Ovary (tissue), 9 donors: ENCODE results near the gene IVL. TPM values are rescaled to one million over a fixed set of nuclear protein-coding genes. Genes with fewer than 3 reads are reported as not detected.

Experiments used
- DNase-seq, 5 donors: peaks; one replicate each; pipeline ENCODE4 v3.0.0-alpha.2; 2019 to 2020
- H3K27ac ChIP-seq, 2 donors: fragments of 200-600 bp; one replicate each; pipeline versions ENCODE4 v1.5.1 to v1.8.0; 2019 to 2022
- H3K27me3 ChIP-seq: fragments of 200-600 bp; one replicate; pipeline ENCODE4 v1.8.0; 2022
- H3K36me3 ChIP-seq: fragments of 200-600 bp; sonication (generic); one replicate; pipeline ENCODE4 v1.5.1; 2019
- H3K4me1 ChIP-seq: one replicate; pipeline ENCODE4 v1.8.1; 2013; ENCODE audit warnings: mild to moderate bottlenecking, moderate library complexity; ENCODE audit not compliant: insufficient read depth
- H3K4me3 ChIP-seq: fragments of 200-600 bp; sonication (generic); one replicate; pipeline ENCODE4 v1.5.1; 2017
- H3K9me3 ChIP-seq, 2 donors: fragments of 200-600 bp in 1 of 2; sonication (generic) in 1 of 2; one replicate each; pipeline versions ENCODE4 v1.5.1 to v1.8.1; 2013 to 2019; ENCODE audit warnings: mild to moderate bottlenecking in 1 of 2, moderate library complexity in 1 of 2
- EP300 ChIP-seq: sonication (generic); formaldehyde crosslinking; IDR thresholded peaks from one replicate; pipeline ENCODE4 v1.6.1; 2017; ENCODE audit warnings: antibody characterized with exemption
- POLR2A ChIP-seq: fragments of 450-650 bp; IDR thresholded peaks from one replicate; pipeline ENCODE4 v1.6.1; 2017; ENCODE audit warnings: antibody characterized with exemption, mild to moderate bottlenecking, moderate library complexity
- WGBS, 3 donors: extraction: QIAGEN DNeasy Blood & Tissue Kit in 1 of 3; methylation state at CpG; one replicate each; pipeline versions ENCODE4 v1.1.5 to v1.1.7; 2013 to 2017; 5-methylcytosine and 5-hydroxymethylcytosine counted together
- intact Hi-C, 4 donors: fragments of 100-400 bp; cut with DNase I; formaldehyde crosslinking; loops; one replicate each; pipeline versions ENCODE4 v1.11.0 to v1.15.1; 2022 to 2023
- polyA plus RNA-seq, 2 donors: library from polyadenylated mRNA; stranded (reverse); fragments of 200-250 nt in 1 of 2; fragments of 350-450 nt in 1 of 2; fragmentation: Illumina TruSeq in 1 of 2; extraction: RNeasy Lipid Tissue Mini Kit (QIAGEN cat#74804) in 1 of 2; gene quantifications; one replicate each; pipeline ENCODE4 v1.2.3, GENCODE V29; 2013 to 2014
- total RNA-seq, 7 donors: library from RNA; depleted of rRNA in 2 of 7; stranded (reverse); fragments of >200 nt in 2 of 7; fragmentation: NEBNext Ultra II Directional in 3 of 7; extraction: Animal tissue kit (Norgen Biotek cat#: 25700) in 3 of 7; gene quantifications; one replicate each; pipeline versions ENCODE4 v1.1.0 to v1.2.4, GENCODE V29; 2016 to 2023
- TF ChIP-seq, protein P1 (sequence below), 3 donors: fragments of 450-650 bp in 2 of 3; fragments of 200-600 bp in 1 of 3; IDR thresholded peaks; one replicate each; pipeline versions ENCODE4 v1.5.1 to v1.8.0; 2016 to 2022; ENCODE audit warnings: antibody characterized with exemption in 3 of 3, mild to moderate bottlenecking in 1 of 3
- donor health status: DM: no; HTN: no; CAD: no; lungs with moderate emphysema.
- donor health status: DM: no; HTN: no; CAD: no.
- donor health status: Bipolar disorder and iron deficiency.
- donor health status: DM: yes; HTN: yes; CAD: no.
- donor health status: DM: no; HTN: no; CAD: no.
- donor health status: DM: yes; HTN: yes; CAD: no.

The IVL gene
- total and polyA plus RNA-seq, 9 donors = not detected

DNA sequence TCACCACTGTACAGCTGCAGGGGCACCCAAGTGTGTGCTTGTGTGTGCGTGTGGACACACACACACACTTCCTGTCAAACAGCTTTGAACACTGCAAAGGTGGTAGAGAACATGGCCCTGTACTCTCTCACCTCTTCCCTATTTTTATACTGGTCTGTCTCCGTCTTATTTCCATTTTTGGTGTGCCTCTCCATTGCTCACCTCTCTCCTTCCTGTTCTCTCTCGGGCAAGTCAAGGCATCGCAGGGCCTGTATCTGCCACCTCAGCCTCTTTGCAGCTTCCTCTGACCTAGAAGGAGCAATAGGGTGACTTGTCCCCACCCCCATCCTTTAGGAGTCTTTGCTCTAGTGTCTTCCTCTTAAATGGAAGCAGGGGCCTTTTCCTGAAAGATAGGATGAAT is 28.0 kb upstream of the IVL start:
- TF ChIP-seq POLR2A (no peak), EP300 (no peak)
- TF ChIP-seq, protein P1, sequence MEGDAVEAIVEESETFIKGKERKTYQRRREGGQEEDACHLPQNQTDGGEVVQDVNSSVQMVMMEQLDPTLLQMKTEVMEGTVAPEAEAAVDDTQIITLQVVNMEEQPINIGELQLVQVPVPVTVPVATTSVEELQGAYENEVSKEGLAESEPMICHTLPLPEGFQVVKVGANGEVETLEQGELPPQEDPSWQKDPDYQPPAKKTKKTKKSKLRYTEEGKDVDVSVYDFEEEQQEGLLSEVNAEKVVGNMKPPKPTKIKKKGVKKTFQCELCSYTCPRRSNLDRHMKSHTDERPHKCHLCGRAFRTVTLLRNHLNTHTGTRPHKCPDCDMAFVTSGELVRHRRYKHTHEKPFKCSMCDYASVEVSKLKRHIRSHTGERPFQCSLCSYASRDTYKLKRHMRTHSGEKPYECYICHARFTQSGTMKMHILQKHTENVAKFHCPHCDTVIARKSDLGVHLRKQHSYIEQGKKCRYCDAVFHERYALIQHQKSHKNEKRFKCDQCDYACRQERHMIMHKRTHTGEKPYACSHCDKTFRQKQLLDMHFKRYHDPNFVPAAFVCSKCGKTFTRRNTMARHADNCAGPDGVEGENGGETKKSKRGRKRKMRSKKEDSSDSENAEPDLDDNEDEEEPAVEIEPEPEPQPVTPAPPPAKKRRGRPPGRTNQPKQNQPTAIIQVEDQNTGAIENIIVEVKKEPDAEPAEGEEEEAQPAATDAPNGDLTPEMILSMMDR (IDR thresholded peaks at IDR 0.05) = no peak
- no peak overlapping the region for H3K27ac ChIP-seq
- H3K36me3 ChIP-seq = no peaks in the 10 kb centered on the region
- H3K4me1 ChIP-seq = peaks cover 4% of the 10 kb centered on the region
- no peaks in the 10 kb centered on the region for H3K9me3 ChIP-seq
- intact Hi-C loops = no loop called here
- no peaks in the 10 kb centered on the region for H3K27me3 ChIP-seq
- no peak for DNase-seq
- 93 to 94% (median 94%) methylated on average over 4 of the region's 4 CpGs for WGBS, 3 donors
- no peak overlapping the region for H3K4me3 ChIP-seq

DNA sequence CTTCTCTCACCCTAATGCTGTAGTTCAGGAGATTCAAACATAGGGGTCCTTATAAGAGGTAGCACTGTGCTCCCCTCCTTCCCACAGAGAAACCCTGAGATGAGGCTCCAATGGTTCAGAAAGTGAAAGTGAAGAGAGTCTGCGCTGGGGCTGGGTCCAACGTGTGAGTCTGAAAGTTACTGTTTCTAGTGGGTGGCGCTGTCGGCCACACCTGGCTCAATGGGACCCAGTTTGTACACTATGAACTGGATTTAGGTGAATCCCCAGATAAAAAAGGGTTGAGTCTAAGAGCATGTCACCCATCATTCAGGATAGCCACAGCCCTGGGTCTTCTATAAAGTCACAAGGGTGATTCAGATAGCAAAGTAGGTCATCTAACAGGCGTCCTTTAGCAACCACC is 27.4 kb upstream of the IVL start:
- TF ChIP-seq, protein P1 (IDR thresholded peaks at IDR 0.05) = no peak
- no peak for TF ChIP-seq POLR2A
- TF ChIP-seq EP300 = no peak
- no peak overlapping the region for H3K4me3 ChIP-seq
- H3K9me3 ChIP-seq = no peaks in the 10 kb centered on the region
- 80 to 86% (median 82%) methylated on average over 5 of the region's 5 CpGs for WGBS, 3 donors
- intact Hi-C loops = no loop called here
- H3K4me1 ChIP-seq = peaks cover 6% of the 10 kb centered on the region
- no peaks in the 10 kb centered on the region for H3K36me3 ChIP-seq
- H3K27me3 ChIP-seq = no peaks in the 10 kb centered on the region
- DNase-seq = no peak
- H3K27ac ChIP-seq = no peak overlapping the region

DNA sequence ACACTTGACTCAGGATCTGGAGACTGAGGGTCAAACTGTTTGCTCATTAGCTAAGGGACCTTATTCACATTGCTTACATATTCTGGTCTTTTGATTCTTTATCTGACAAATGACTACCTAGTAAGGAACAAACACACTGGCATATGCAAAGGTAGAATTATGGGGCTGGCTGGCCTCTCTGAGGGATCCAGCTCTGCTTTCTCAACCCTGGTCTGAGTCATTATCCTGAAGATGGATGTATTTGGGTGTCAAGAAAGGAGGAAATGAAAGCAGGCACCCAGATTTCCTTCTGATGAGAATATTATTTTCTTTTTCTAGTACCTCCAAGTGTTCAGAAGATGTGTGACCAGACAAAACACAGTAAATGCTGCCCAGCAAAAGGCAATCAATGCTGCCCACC is 24.3 kb upstream of the IVL start:
- Histone ChIP-seq H3K9me3 (no peaks in the 10 kb centered on the region), H3K4me3 (no peak overlapping the region), H3K4me1 (peaks cover 8% of the 10 kb centered on the region), H3K27me3 (no peaks in the 10 kb centered on the region), H3K27ac (no peak overlapping the region), H3K36me3 (no peaks in the 10 kb centered on the region)
- DNase-seq = no peak
- intact Hi-C loops = no loop called here
- TF ChIP-seq POLR2A = no peak
- no peak for TF ChIP-seq EP300
- TF ChIP-seq, protein P1 (IDR thresholded peaks at IDR 0.05) = no peak

DNA sequence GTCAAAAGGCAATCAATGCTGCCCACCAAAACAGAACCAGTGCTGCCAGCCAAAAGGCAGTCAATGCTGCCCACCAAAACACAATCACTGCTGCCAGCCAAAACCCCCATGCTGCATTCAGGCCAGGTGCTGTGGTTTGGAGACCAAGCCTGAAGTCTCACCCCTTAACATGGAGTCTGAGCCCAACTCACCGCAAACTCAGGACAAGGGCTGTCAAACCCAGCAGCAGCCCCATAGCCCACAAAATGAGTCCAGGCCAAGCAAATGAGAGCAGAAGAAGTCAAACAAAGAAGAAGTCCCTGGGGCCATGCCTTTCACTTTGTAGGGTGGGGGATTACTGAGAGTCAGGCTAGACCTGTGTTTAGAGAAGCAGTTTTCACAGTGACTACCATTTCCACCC is 23.8 kb upstream of the IVL start:
- no peak for TF ChIP-seq POLR2A
- Histone ChIP-seq H3K36me3 (no peaks in the 10 kb centered on the region), H3K9me3 (no peaks in the 10 kb centered on the region), H3K27me3 (no peaks in the 10 kb centered on the region), H3K27ac (no peak overlapping the region), H3K4me1 (peaks cover 8% of the 10 kb centered on the region), H3K4me3 (no peak overlapping the region)
- no peak for DNase-seq
- 100% methylated on average over 1 of the region's 1 CpG for WGBS, 3 donors
- intact Hi-C loops = no loop called here

DNA sequence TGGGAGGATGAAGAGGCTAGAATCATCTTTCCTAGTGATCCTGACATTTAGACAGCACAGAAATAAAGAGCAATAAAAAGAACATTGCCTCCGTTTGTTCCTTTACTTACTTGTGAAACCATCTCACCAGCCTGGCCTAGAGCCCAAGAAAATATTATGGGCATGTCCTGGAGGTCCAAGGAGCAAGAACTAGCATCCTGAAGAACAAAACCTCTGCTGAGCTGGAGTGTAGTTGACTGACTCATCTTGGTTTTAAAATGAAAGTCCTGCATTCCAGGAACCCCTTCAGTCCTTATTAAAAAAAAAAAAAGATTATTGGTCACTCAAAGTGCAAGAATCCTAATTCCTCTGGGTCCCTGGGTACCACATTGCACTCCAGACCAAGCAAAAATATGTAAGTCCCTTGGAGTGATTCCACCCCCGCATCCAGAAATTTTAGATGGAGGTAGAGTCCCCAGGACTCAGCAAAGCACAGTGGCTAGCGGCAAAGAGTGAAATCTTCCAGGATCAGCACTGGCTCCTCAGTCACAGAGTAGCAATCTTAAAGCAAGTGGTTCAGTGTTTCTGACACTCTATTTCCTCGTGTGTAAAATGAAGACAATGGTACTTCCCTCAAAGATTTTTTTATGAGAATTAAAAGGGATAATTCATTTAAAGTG is 23.3 kb upstream of the IVL start:
- 67 to 70% (median 68%) methylated on average over 4 of the region's 4 CpGs for WGBS, 3 donors
- Histone ChIP-seq H3K4me3 (no peak overlapping the region), H3K27ac (no peak overlapping the region), H3K27me3 (no peaks in the 10 kb centered on the region), H3K4me1 (peaks cover 8% of the 10 kb centered on the region), H3K9me3 (no peaks in the 10 kb centered on the region), H3K36me3 (no peaks in the 10 kb centered on the region)
- TF ChIP-seq POLR2A (no peak), EP300 (no peak)
- TF ChIP-seq, protein P1 (IDR thresholded peaks at IDR 0.05) = no peak
- DNase-seq = no peak
- intact Hi-C loops = no loop called here
